Mesenchymal stem cell (in vitro differentiated cells and primary cell): ENCODE measurements around the gene OR9I1.

Source experiments
- DNase-seq: peaks from one replicate; pipeline ENCODE4 v3.0.0-alpha.2; 2013
- H2AFZ ChIP-seq: one replicate; pipeline ENCODE4 v1.6.1; 2013; ENCODE audit warnings: low read depth, mild to moderate bottlenecking, control low read depth, inconsistent platforms, low read length, moderate library complexity
- H2AK5ac ChIP-seq: 2 replicates; pipeline ENCODE4 v1.6.1; 2013; ENCODE audit warnings: low read length, moderate library complexity, mild to moderate bottlenecking, inconsistent platforms; ENCODE audit not compliant: severe bottlenecking
- H2BK120ac ChIP-seq: one replicate; pipeline ENCODE4 v1.6.1; 2013; ENCODE audit warnings: low read depth, mild to moderate bottlenecking, inconsistent platforms, low read length, moderate library complexity
- H2BK12ac ChIP-seq, 2 experiments: one replicate each; pipeline ENCODE4 v1.6.1; 2013; ENCODE audit warnings: inconsistent platforms in 2 of 2, low read length in 2 of 2, mild to moderate bottlenecking in 2 of 2, moderate library complexity in 2 of 2, control low read depth in 1 of 2
- H2BK15ac ChIP-seq: one replicate; pipeline ENCODE4 v1.6.1; 2013; ENCODE audit warnings: mild to moderate bottlenecking, low read depth, inconsistent platforms; ENCODE audit not compliant: poor library complexity, severe bottlenecking
- H2BK5ac ChIP-seq: 2 replicates; pipeline ENCODE4 v1.6.1; 2013; ENCODE audit warnings: low read depth, mild to moderate bottlenecking, low read length, control low read depth, inconsistent platforms; ENCODE audit not compliant: poor library complexity, severe bottlenecking
- H3K14ac ChIP-seq, 2 experiments: one replicate each; pipeline ENCODE4 v1.6.1; 2013; ENCODE audit warnings: inconsistent platforms in 2 of 2, low read length in 2 of 2, control low read depth in 1 of 2, mild to moderate bottlenecking in 1 of 2, moderate library complexity in 1 of 2
- H3K18ac ChIP-seq, 2 experiments: one replicate each; pipeline ENCODE4 v1.6.1; 2013; ENCODE audit warnings: inconsistent platforms in 2 of 2, low read length in 2 of 2, control low read depth in 1 of 2, low read depth in 1 of 2, mild to moderate bottlenecking in 1 of 2
- H3K23ac ChIP-seq, 2 experiments: one replicate each; pipeline ENCODE4 v1.6.1; 2013; ENCODE audit warnings: inconsistent platforms in 2 of 2, low read length in 2 of 2, mild to moderate bottlenecking in 2 of 2, moderate library complexity in 2 of 2, control low read depth in 1 of 2
- H3K27ac ChIP-seq: 2 replicates; pipeline ENCODE4 v1.5.1; 2013; ENCODE audit warnings: mild to moderate bottlenecking, moderate library complexity, low read length, control low read depth, inconsistent platforms; ENCODE audit not compliant: poor library complexity, severe bottlenecking
- H3K27me3 ChIP-seq, 2 experiments: 2 replicates each; pipeline versions ENCODE4 v1.6.1 to v1.7.0; 2013; ENCODE audit warnings: low read length in 2 of 2, mild to moderate bottlenecking in 2 of 2, moderate library complexity in 2 of 2, control low read depth in 1 of 2, inconsistent platforms in 1 of 2; ENCODE audit not compliant: control insufficient read depth in 1 of 2, insufficient read depth in 1 of 2
- H3K36me3 ChIP-seq, 2 experiments: 2 replicates each; pipeline versions ENCODE4 v1.6.1 to v1.7.0; 2013; ENCODE audit warnings: low read length in 2 of 2, control low read depth in 1 of 2, inconsistent platforms in 1 of 2, low read depth in 1 of 2, mild to moderate bottlenecking in 1 of 2; ENCODE audit not compliant: insufficient read depth in 2 of 2, control insufficient read depth in 1 of 2
- H3K4ac ChIP-seq, 2 experiments: one replicate each; pipeline ENCODE4 v1.6.1; 2013; ENCODE audit warnings: inconsistent platforms in 2 of 2, low read length in 2 of 2, mild to moderate bottlenecking in 2 of 2, moderate library complexity in 2 of 2, control low read depth in 1 of 2, low read depth in 1 of 2
- H3K4me1 ChIP-seq: 2 replicates; pipeline ENCODE4 v1.6.1; 2013; ENCODE audit warnings: low read depth, low read length, control low read depth; ENCODE audit not compliant: control insufficient read depth, insufficient read depth
- H3K4me2 ChIP-seq: 2 replicates; pipeline ENCODE4 v1.6.1; 2013; ENCODE audit warnings: low read length, mild to moderate bottlenecking, inconsistent platforms; ENCODE audit not compliant: poor library complexity, severe bottlenecking
- H3K4me3 ChIP-seq, 2 experiments: 2 replicates each; pipeline versions ENCODE4 v1.5.1 to v1.7.0; 2013; ENCODE audit warnings: low read length in 2 of 2, mild to moderate bottlenecking in 2 of 2, control low read depth in 1 of 2, low read depth in 1 of 2; ENCODE audit not compliant: insufficient read depth in 1 of 2
- H3K79me1 ChIP-seq: replicated peaks from 2 replicates; pipeline ENCODE4 v1.6.1; 2013; ENCODE audit warnings: mild to moderate bottlenecking, control low read depth, low read length, inconsistent platforms; ENCODE audit not compliant: poor library complexity, severe bottlenecking
- H3K9ac ChIP-seq: 2 replicates; pipeline ENCODE4 v1.7.0; 2013; ENCODE audit warnings: mild to moderate bottlenecking, low read length, moderate library complexity
- H3K9me3 ChIP-seq: 2 replicates; pipeline ENCODE4 v1.7.0; 2013; ENCODE audit warnings: mild to moderate bottlenecking, low read length; ENCODE audit not compliant: control insufficient read depth
- H4K8ac ChIP-seq: one replicate; pipeline ENCODE4 v1.6.1; 2013; ENCODE audit warnings: inconsistent platforms, mild to moderate bottlenecking, low read length, moderate library complexity
- H4K91ac ChIP-seq: one replicate; pipeline ENCODE4 v1.6.1; 2013; ENCODE audit warnings: mild to moderate bottlenecking, low read length, inconsistent platforms
- WGBS: methylation state at CpG from one replicate; pipeline ENCODE4 v1.1.7; 2013; ENCODE audit warnings: mixed read lengths; 5-methylcytosine and 5-hydroxymethylcytosine counted together

Gene OR9I1

DNA sequence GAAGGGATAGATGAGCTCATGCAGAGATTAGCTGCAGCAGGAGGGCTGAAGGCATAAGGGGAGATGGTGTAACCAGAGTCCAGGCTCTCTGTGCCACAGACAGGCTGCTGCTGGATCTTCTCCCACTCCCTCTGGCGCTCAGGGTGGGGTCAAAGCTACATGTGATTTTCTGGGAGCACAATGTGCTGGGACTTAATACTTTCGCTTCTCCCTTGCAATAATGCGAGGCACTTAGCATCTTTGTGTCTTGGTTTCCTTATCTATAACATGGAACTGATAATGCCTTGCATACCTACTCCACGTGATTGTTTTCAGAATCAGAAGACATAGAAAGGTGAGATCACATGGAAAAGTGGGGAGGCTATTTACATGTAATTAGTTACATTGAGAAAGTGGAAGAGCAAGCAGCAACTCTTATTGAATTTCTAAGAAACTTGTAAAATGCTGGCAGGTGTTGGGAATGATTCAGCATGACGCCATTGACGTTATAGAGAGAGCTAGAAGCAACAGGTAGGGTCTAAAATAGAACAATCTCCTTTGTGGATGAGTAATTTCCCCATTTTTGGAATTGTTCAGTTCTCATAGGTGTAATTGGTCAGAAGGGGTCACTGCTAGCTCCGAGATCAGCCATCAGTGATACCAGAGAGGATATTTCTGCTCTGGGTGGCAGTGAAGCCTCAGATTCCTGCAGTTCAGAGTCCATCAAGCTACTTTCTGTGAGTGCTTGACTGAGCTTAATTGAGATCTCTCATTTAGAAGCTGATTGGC is 8.2 kb upstream of the OR9I1 start:
- H3K4me1 ChIP-seq: no peaks in the 10 kb centered on the region
- H3K27ac ChIP-seq: no peak overlapping the region
- H3K36me3 ChIP-seq: no peaks in the 10 kb centered on the region
- no peak overlapping the region for H3K18ac ChIP-seq
- no peak overlapping the region for H4K8ac ChIP-seq
- H3K4ac ChIP-seq: no peak overlapping the region
- H3K4me2 ChIP-seq: no peak overlapping the region
- no peak overlapping the region for H3K23ac ChIP-seq
- no peak overlapping the region for H3K9ac ChIP-seq
- no peak overlapping the region for H2BK12ac ChIP-seq
- no peak overlapping the region for H2BK15ac ChIP-seq
- H3K9me3 ChIP-seq: no peaks in the 10 kb centered on the region
- H4K91ac ChIP-seq: no peak overlapping the region
- no peak overlapping the region for H2AK5ac ChIP-seq
- 49% methylated on average over 7 of the region's 7 CpGs for WGBS
- H3K79me1 ChIP-seq: no peaks in the 10 kb centered on the region
- no peak overlapping the region for H2AFZ ChIP-seq
- no peak overlapping the region for H2BK120ac ChIP-seq
- DNase-seq: no peak
- H3K27me3 ChIP-seq: no peaks in the 10 kb centered on the region
- no peak overlapping the region for H2BK5ac ChIP-seq
- no peak overlapping the region for H3K4me3 ChIP-seq
- H3K14ac ChIP-seq: no peak overlapping the region

DNA sequence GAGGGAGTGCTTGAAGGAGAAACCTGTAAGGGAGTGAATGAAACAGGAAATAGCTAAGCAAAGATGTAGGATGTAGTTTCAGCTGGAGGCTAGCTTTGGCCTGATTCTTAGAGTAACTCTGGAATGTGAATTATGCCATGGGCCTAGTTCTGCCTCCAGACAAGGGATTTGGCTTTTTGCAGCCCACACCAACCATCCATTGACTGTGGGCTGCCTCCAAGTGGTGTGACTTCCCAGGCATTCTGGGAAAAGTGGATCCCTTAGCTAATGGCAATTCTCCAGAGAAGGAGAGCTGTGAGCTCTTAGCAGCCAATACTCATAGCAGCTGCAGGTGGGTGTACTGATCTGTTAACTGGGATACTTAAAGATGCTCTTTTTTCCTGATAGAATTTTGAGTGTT is 2.0 kb upstream of the OR9I1 start:
- no peaks in the 10 kb centered on the region for H3K4me1 ChIP-seq
- no peaks in the 10 kb centered on the region for H3K27me3 ChIP-seq
- H3K36me3 ChIP-seq: no peaks in the 10 kb centered on the region

DNA sequence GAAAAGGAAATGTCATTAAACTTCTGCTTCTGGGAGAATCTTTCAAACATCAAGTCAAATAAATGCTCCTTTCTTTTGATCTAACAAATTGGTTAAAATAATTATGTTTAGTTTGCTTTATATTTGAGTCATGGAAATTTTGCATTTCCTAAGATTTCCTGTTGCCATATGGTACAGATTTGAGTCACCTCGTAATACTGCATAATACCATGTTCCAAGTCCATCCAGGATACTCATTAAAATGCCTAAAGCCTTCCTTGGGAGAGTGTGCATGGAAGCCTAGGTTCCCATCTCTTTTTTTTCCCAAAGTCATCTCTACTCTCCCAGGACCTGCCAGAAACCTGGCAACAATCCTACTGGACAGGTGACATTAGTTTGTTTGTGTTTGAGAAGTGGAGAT is 4.2 kb downstream of the OR9I1 start:
- Histone ChIP-seq H3K18ac (no peak overlapping the region), H3K4me3 (no peak overlapping the region), H3K27ac (no peak overlapping the region), H2AK5ac (no peak overlapping the region), H2BK5ac (no peak overlapping the region), H2BK15ac (no peak overlapping the region), H3K4ac (no peak overlapping the region), H2BK120ac (no peak overlapping the region), H2BK12ac (no peak overlapping the region), H2AFZ (no peak overlapping the region), H4K91ac (no peak overlapping the region), H3K23ac (no peak overlapping the region), H3K9ac (no peak overlapping the region), H3K36me3 (no peaks in the 10 kb centered on the region), H4K8ac (no peak overlapping the region), H3K9me3 (no peaks in the 10 kb centered on the region), H3K14ac (no peak overlapping the region), H3K4me1 (no peaks in the 10 kb centered on the region), H3K4me2 (no peak overlapping the region), H3K27me3 (no peaks in the 10 kb centered on the region), H3K79me1 (no peaks in the 10 kb centered on the region)
- DNase-seq: no peak
- WGBS: 33% methylated on average over 1 of the region's 1 CpG

More for the DNA sequence above, 2.0 kb upstream of the OR9I1 start:
- Histone ChIP-seq H2BK12ac (no peak overlapping the region), H2BK5ac (no peak overlapping the region), H4K8ac (no peak overlapping the region), H2BK120ac (no peak overlapping the region), H3K14ac (no peak overlapping the region), H3K9me3 (no peaks in the 10 kb centered on the region), H3K18ac (no peak overlapping the region), H2BK15ac (no peak overlapping the region), H2AK5ac (no peak overlapping the region), H3K4me2 (no peak overlapping the region), H3K4me3 (no peak overlapping the region), H3K23ac (no peak overlapping the region), H2AFZ (no peak overlapping the region), H3K79me1 (no peaks in the 10 kb centered on the region), H3K9ac (no peak overlapping the region), H3K4ac (no peak overlapping the region), H4K91ac (no peak overlapping the region), H3K27ac (no peak overlapping the region)
- DNase-seq: no peak

DNA sequence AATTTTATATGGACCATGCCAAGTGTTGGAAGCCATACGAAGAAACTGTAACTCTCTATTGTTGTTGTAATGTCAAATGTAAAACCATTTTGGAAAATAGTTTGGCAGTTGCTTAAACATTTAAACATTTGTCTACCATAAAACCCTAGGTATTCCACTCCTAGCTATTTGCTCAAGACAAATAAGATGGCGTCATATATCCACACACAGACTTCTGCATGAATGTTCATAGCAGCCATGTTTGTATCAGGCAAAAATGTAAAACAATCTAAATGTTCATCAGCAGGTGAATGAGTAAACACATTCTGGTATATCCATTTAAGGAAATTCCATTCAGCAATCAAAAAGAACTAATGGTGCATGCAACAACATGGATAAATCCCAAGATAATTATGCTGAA is 27.9 kb downstream of the OR9I1 start:
- no peak overlapping the region for H3K14ac ChIP-seq
- WGBS: 80% methylated on average over 1 of the region's 2 CpGs

More for the DNA sequence above, 27.9 kb downstream of the OR9I1 start:
- Histone ChIP-seq H3K9me3 (peaks cover 7% of the 10 kb centered on the region), H3K36me3 (no peaks in the 10 kb centered on the region), H4K91ac (no peak overlapping the region), H2BK5ac (no peak overlapping the region), H3K27ac (no peak overlapping the region), H3K4me1 (no peaks in the 10 kb centered on the region), H3K79me1 (no peaks in the 10 kb centered on the region), H3K4me3 (no peak overlapping the region), H3K4ac (no peak overlapping the region), H3K18ac (no peak overlapping the region), H3K23ac (no peak overlapping the region), H2AFZ (no peak overlapping the region), H2AK5ac (no peak overlapping the region), H2BK120ac (no peak overlapping the region), H3K4me2 (no peak overlapping the region), H3K9ac (no peak overlapping the region), H3K27me3 (no peaks in the 10 kb centered on the region), H2BK15ac (no peak overlapping the region), H4K8ac (no peak overlapping the region), H2BK12ac (no peak overlapping the region)
- no peak for DNase-seq
